H9 (cell line): ENCODE data around the gene PDRG1. TPM values are rescaled to one million over a fixed set of nuclear protein-coding genes. Genes with fewer than 3 reads are reported as not detected.

Source experiments
- DNase-seq: peaks from one replicate; pipeline ENCODE4 v3.0.0-alpha.2; 2017
- H2AFZ ChIP-seq: one replicate; pipeline ENCODE4 v1.6.1; 2013; ENCODE audit warnings: mild to moderate bottlenecking, low read length, control low read depth, moderate library complexity
- H2AK5ac ChIP-seq: 2 replicates; pipeline ENCODE4 v1.6.1; 2013; ENCODE audit warnings: low read length, control low read depth, mixed read lengths; ENCODE audit not compliant: insufficient read length
- H2BK120ac ChIP-seq: one replicate; pipeline ENCODE4 v1.6.1; 2013; ENCODE audit warnings: low read depth, mild to moderate bottlenecking, low read length, control low read depth, inconsistent platforms; ENCODE audit not compliant: poor library complexity, severe bottlenecking
- H2BK12ac ChIP-seq: 2 replicates; pipeline ENCODE4 v1.6.1; 2013; ENCODE audit warnings: low read length, control low read depth, mixed read lengths, low read depth; ENCODE audit not compliant: insufficient read length
- H2BK15ac ChIP-seq: 2 replicates; pipeline ENCODE4 v1.6.1; 2013; ENCODE audit warnings: low read depth, low read length, control low read depth
- H2BK20ac ChIP-seq: one replicate; pipeline ENCODE4 v1.6.1; 2013; ENCODE audit warnings: low read depth, mild to moderate bottlenecking, low read length, control low read depth, inconsistent platforms; ENCODE audit not compliant: poor library complexity, severe bottlenecking
- H2BK5ac ChIP-seq: 2 replicates; pipeline ENCODE4 v1.6.1; 2013; ENCODE audit warnings: low read length, control low read depth, mixed read lengths; ENCODE audit not compliant: insufficient read length
- H3K14ac ChIP-seq: 2 replicates; pipeline ENCODE4 v1.6.1; 2013; ENCODE audit warnings: low read length, control low read depth; ENCODE audit not compliant: insufficient read depth
- H3K18ac ChIP-seq: 2 replicates; pipeline ENCODE4 v1.6.1; 2013; ENCODE audit warnings: low read depth, mild to moderate bottlenecking, mixed read lengths, low read length, control low read depth; ENCODE audit not compliant: insufficient read length
- H3K23ac ChIP-seq: 2 replicates; pipeline ENCODE4 v1.6.1; 2013; ENCODE audit warnings: low read length, control low read depth, mixed read lengths, low read depth; ENCODE audit not compliant: insufficient read length
- H3K23me2 ChIP-seq: 2 replicates; pipeline ENCODE4 v1.6.1; 2013; ENCODE audit warnings: low read depth, mild to moderate bottlenecking, mixed read lengths, low read length, control low read depth; ENCODE audit not compliant: insufficient read length, poor library complexity, severe bottlenecking
- H3K27ac ChIP-seq: 2 replicates; pipeline ENCODE4 v1.5.1; 2013; ENCODE audit warnings: low read length, control low read depth, mixed read lengths, low read depth; ENCODE audit not compliant: insufficient read length
- H3K27me3 ChIP-seq: 2 replicates; pipeline ENCODE4 v1.6.1; 2013; ENCODE audit warnings: low read length, control low read depth, inconsistent platforms; ENCODE audit not compliant: insufficient read depth
- H3K4ac ChIP-seq: 2 replicates; pipeline ENCODE4 v1.6.1; 2013; ENCODE audit warnings: low read depth, mild to moderate bottlenecking, control low read depth, inconsistent platforms, low read length, moderate library complexity
- H3K4me1 ChIP-seq: 2 replicates; pipeline ENCODE4 v1.6.1; 2013; ENCODE audit warnings: low read length, control low read depth, inconsistent platforms; ENCODE audit not compliant: insufficient read depth
- H3K4me2 ChIP-seq: 2 replicates; pipeline ENCODE4 v1.6.1; 2013; ENCODE audit warnings: low read length, control low read depth, mixed read lengths; ENCODE audit not compliant: insufficient read length, insufficient read depth
- H3K56ac ChIP-seq: 2 replicates; pipeline ENCODE4 v1.6.1; 2013; ENCODE audit warnings: low read depth, mild to moderate bottlenecking, mixed read lengths, low read length, control low read depth; ENCODE audit not compliant: insufficient read length
- H3K79me1 ChIP-seq: 2 replicates; pipeline ENCODE4 v1.6.1; 2013; ENCODE audit warnings: low read depth, mild to moderate bottlenecking, moderate library complexity, low read length, control low read depth, inconsistent platforms; ENCODE audit not compliant: insufficient read depth, poor library complexity, severe bottlenecking
- H3K79me2 ChIP-seq: 2 replicates; pipeline ENCODE4 v1.6.1; 2013; ENCODE audit warnings: low read length, control low read depth, inconsistent platforms; ENCODE audit not compliant: insufficient read depth
- H3K9ac ChIP-seq: 2 replicates; pipeline ENCODE4 v1.6.1; 2013; ENCODE audit warnings: low read length, control low read depth, mixed read lengths; ENCODE audit not compliant: insufficient read length; ENCODE audit errors: extremely low read depth
- H3K9me3 ChIP-seq: one replicate; pipeline ENCODE4 v1.6.1; 2013; ENCODE audit warnings: low read depth, low read length, inconsistent platforms; ENCODE audit not compliant: control insufficient read depth
- H3T11ph ChIP-seq: one replicate; pipeline ENCODE4 v1.6.1; 2013; ENCODE audit warnings: mild to moderate bottlenecking, low read length, control low read depth, inconsistent platforms
- H4K20me1 ChIP-seq: one replicate; pipeline ENCODE4 v1.6.1; 2013; ENCODE audit not compliant: control insufficient read depth, insufficient read length, insufficient read depth
- H4K5ac ChIP-seq: 2 replicates; pipeline ENCODE4 v1.6.1; 2013; ENCODE audit warnings: low read depth, mild to moderate bottlenecking, mixed read lengths, low read length, control low read depth; ENCODE audit not compliant: insufficient read length
- H4K8ac ChIP-seq: replicated peaks from 2 replicates; pipeline ENCODE4 v1.6.1; 2013; ENCODE audit warnings: low read length, control low read depth, mixed read lengths, low read depth; ENCODE audit not compliant: insufficient read length
- H4K91ac ChIP-seq: 2 replicates; pipeline ENCODE4 v1.6.1; 2013; ENCODE audit warnings: low read depth, mild to moderate bottlenecking, moderate library complexity, mixed read lengths, low read length, control low read depth; ENCODE audit not compliant: insufficient read length
- H3K27ac Mint-ChIP-seq, 3 experiments: 2 replicates in 2 of 3; 3 replicates in 1 of 3; pipeline ENCODE4 v1.8.0; 2020 to 2021; ENCODE audit warnings: mixed read lengths in 3 of 3, mild to moderate bottlenecking in 1 of 3, moderate library complexity in 1 of 3
- H3K27me3 Mint-ChIP-seq: 2 replicates; pipeline ENCODE4 v1.8.0; 2021; ENCODE audit warnings: low read depth, mild to moderate bottlenecking, moderate library complexity, mixed read lengths
- H3K36me3 Mint-ChIP-seq, 3 experiments: 2 replicates in 2 of 3; 3 replicates in 1 of 3; pipeline ENCODE4 v1.8.0; 2020 to 2021; ENCODE audit warnings: low read depth in 3 of 3, mixed read lengths in 3 of 3; ENCODE audit not compliant: insufficient read depth in 1 of 3
- H3K4me1 Mint-ChIP-seq, 2 experiments: 2 replicates each; pipeline ENCODE4 v1.8.0; 2020; ENCODE audit warnings: mixed read lengths in 2 of 2
- H3K4me3 Mint-ChIP-seq, 2 experiments: 2 replicates in 1 of 2; 3 replicates in 1 of 2; pipeline ENCODE4 v1.8.0; 2020 to 2021; ENCODE audit warnings: mild to moderate bottlenecking in 2 of 2, mixed read lengths in 2 of 2, moderate library complexity in 1 of 2
- H3K9me3 Mint-ChIP-seq, 2 experiments: 2 replicates in 1 of 2; 3 replicates in 1 of 2; pipeline ENCODE4 v1.8.0; 2020; ENCODE audit warnings: mild to moderate bottlenecking in 2 of 2, mixed read lengths in 2 of 2, moderate library complexity in 1 of 2
- CTCF ChIP-seq: fragments of 200-600 bp; sonication (generic); conservative IDR thresholded peaks from 3 replicates; pipeline ENCODE4 v1.8.0; 2021; ENCODE audit warnings: antibody characterized with exemption, mild to moderate bottlenecking
- WGBS: extraction: QIAGEN DNeasy Blood & Tissue Kit; methylation state at CpG from one replicate; pipeline ENCODE4 v1.1.7; 2013; ENCODE audit warnings: missing lambda C conversion rate, low lambda C conversion rate, mixed read lengths; ENCODE audit not compliant: insufficient read length; ENCODE audit errors: extremely low coverage; 5-methylcytosine and 5-hydroxymethylcytosine counted together
- total RNA-seq: library from RNA; stranded (reverse); gene quantifications from 2 replicates; pipeline ENCODE4 v1.2.1, GENCODE V29; 2021

Gene PDRG1
- total RNA-seq, 1 experiment from 2014 or later: 32.2 TPM

- no CpG with 5 or more reads among the region's 6 CpGs for WGBS
- Histone ChIP-seq H3K27ac (no peak overlapping the region), H4K20me1 (no peaks in the 10 kb centered on the region), H2BK12ac (no peak overlapping the region), H3K9me3 (no peaks in the 10 kb centered on the region), H3K27me3 (no peaks in the 10 kb centered on the region), H3K4me1 (no peaks in the 10 kb centered on the region; the same call in 1 of the 2 replicates), H3K9ac (no peak overlapping the region), H3K4me2 (no peak overlapping the region), H2AK5ac (no peak overlapping the region), H4K8ac (no peak overlapping the region), H3K56ac (no peak overlapping the region), H2BK120ac (no peak overlapping the region), H3K23me2 (peaks cover 3% of the 10 kb centered on the region), H3T11ph (no peak overlapping the region), H3K18ac (no peak overlapping the region), H3K23ac (no peak overlapping the region), H3K79me1 (no peaks in the 10 kb centered on the region), H3K4ac (no peak overlapping the region), H4K5ac (no peak overlapping the region), H3K14ac (no peak overlapping the region), H2BK20ac (no peak overlapping the region), H3K79me2 (no peaks in the 10 kb centered on the region), H4K91ac (no peak overlapping the region), H2AFZ (no peak overlapping the region), H2BK5ac (no peak overlapping the region), H2BK15ac (no peak overlapping the region)
- Mint-ChIP-seq H3K36me3 (no peaks in the 10 kb centered on the region), H3K4me1 (peaks cover 30 to 38% of the 10 kb centered on the region in 2 experiments), H3K27ac (no peak overlapping the region), H3K27me3 (peaks cover 2% of the 10 kb centered on the region; the same call in 1 of the 2 replicates), H3K9me3 (no peaks in the 10 kb centered on the region), H3K4me3 (no peak overlapping the region)
- TF ChIP-seq CTCF: no peak
- peak; percentile 12 for DNase-seq
Measured at GRCh38 chr20:31901615-31902014, 50.2 kb downstream of the PDRG1 start.
